ENCODE data around the gene GAREM1. TPM values are rescaled to one million over a fixed set of nuclear protein-coding genes. Genes with fewer than 3 reads are reported as not detected.
A peak's percentile ranks its signal among the peaks of the same experiment; 100 is the strongest.

GAREM1 gene
- total RNA-seq, 1 donor from 2014 or later = 9.0 TPM

- H3K36me3 ChIP-seq (ENCODE audit: insufficient read depth, low read length) = no peaks in the 10 kb centered on the region
- no peaks in the 10 kb centered on the region for H3K79me2 ChIP-seq (ENCODE audit: insufficient read depth, low read length)
- TF ChIP-seq CTCF (IDR thresholded peaks at IDR 0.05; ENCODE audit: insufficient read depth, low read depth, low read length) = no peak
- no peak for TF ChIP-seq EZH2 (IDR thresholded peaks at IDR 0.05; ENCODE audit: insufficient read depth, low read length)
- H3K9me3 Mint-ChIP-seq (ENCODE audit: unreplicated experiment) = no peaks in the 10 kb centered on the region
- no peak overlapping the region for H3K9ac ChIP-seq (ENCODE audit: low read length)
- H3K4me3 ChIP-seq (ENCODE audit: insufficient read depth, low read depth, low read length) = no peak overlapping the region
- H3K9me3 ChIP-seq (ENCODE audit: insufficient read depth, low read depth, low read length) = no peaks in the 10 kb centered on the region
- H2AFZ ChIP-seq (ENCODE audit: low read depth, low read length) = no peak overlapping the region
- peaks cover 15% of the 10 kb centered on the region for H3K4me1 Mint-ChIP-seq (ENCODE audit: low read depth, unreplicated experiment)
- no peak overlapping the region for H3K27ac Mint-ChIP-seq (ENCODE audit: unreplicated experiment)
- H3K27me3 Mint-ChIP-seq (ENCODE audit: low read depth, unreplicated experiment) = no peaks in the 10 kb centered on the region
- no peak for DNase-seq (ENCODE audit: low read depth)
- H3K27me3 ChIP-seq (ENCODE audit: insufficient read depth, low read length) = no peaks in the 10 kb centered on the region
- peaks cover 3% of the 10 kb centered on the region for H3K4me1 ChIP-seq (ENCODE audit: insufficient read depth, low read length)
- no peak overlapping the region for H3K4me2 ChIP-seq (ENCODE audit: low read length)
- H3K36me3 Mint-ChIP-seq (ENCODE audit: low read depth, unreplicated experiment) = peaks cover 2% of the 10 kb centered on the region
- no peak overlapping the region for H3K27ac ChIP-seq (ENCODE audit: low read depth, low read length)
- no peak for FAIRE-seq
- no peaks in the 10 kb centered on the region for H4K20me1 ChIP-seq (ENCODE audit: insufficient read depth, low read length)
- H3K4me3 Mint-ChIP-seq (ENCODE audit: unreplicated experiment) = no peak overlapping the region
Observed at GRCh38 chr18:32339045-32339444, 131.6 kb downstream of the GAREM1 start.

DNA sequence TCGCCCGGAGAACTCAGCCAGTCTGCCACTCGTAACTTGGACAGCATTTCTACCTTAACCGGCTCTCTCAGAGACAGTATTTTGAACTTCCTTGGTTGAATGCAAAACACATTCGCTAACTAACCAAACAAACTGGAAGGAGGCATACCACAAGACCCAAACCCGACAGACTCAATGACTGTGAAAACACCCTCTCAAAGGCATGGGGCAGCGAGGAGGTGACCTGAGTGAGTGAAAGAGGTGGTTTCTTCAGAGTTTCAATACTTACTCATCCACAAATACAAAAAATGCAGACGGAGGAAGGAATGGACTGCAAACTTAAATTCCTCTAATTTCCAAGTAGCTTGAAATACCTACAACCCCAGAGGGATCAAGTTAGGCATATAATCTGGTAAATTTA is 132.9 kb downstream of the GAREM1 start:
- Histone ChIP-seq H4K20me1 (ENCODE audit: insufficient read depth, low read length) (no peaks in the 10 kb centered on the region), H3K79me2 (ENCODE audit: insufficient read depth, low read length) (no peaks in the 10 kb centered on the region), H3K36me3 (ENCODE audit: insufficient read depth, low read length) (no peaks in the 10 kb centered on the region), H3K27me3 (ENCODE audit: insufficient read depth, low read length) (no peaks in the 10 kb centered on the region), H3K9me3 (ENCODE audit: insufficient read depth, low read depth, low read length) (no peaks in the 10 kb centered on the region), H3K4me3 (ENCODE audit: insufficient read depth, low read depth, low read length) (no peak overlapping the region), H3K4me1 (ENCODE audit: insufficient read depth, low read length) (peaks cover 3% of the 10 kb centered on the region), H3K9ac (ENCODE audit: low read length) (no peak overlapping the region), H3K27ac (ENCODE audit: low read depth, low read length) (no peak overlapping the region), H3K4me2 (ENCODE audit: low read length) (peak overlapping the region; percentile 40), H2AFZ (ENCODE audit: low read depth, low read length) (no peak overlapping the region)
- peak overlapping the region; percentile 70 for H3K4me3 Mint-ChIP-seq (ENCODE audit: unreplicated experiment)
- H3K27ac Mint-ChIP-seq (ENCODE audit: unreplicated experiment) = peak overlapping the region; percentile 16
- H3K4me1 Mint-ChIP-seq (ENCODE audit: low read depth, unreplicated experiment) = peaks cover 12% of the 10 kb centered on the region
- no peaks in the 10 kb centered on the region for H3K27me3 Mint-ChIP-seq (ENCODE audit: low read depth, unreplicated experiment)
- FAIRE-seq = peak; percentile 20
- peak; percentile 49 for DNase-seq (ENCODE audit: low read depth)
- no peaks in the 10 kb centered on the region for H3K36me3 Mint-ChIP-seq (ENCODE audit: low read depth, unreplicated experiment)
- TF ChIP-seq EZH2 (IDR thresholded peaks at IDR 0.05; ENCODE audit: insufficient read depth, low read length) = no peak
- H3K9me3 Mint-ChIP-seq (ENCODE audit: unreplicated experiment) = no peaks in the 10 kb centered on the region

- H3K9ac ChIP-seq (ENCODE audit: low read length) = no peak overlapping the region
Observed at GRCh38 chr18:32337347-32337746, 133.3 kb downstream of the GAREM1 start.

More at GRCh38 chr18:32337347-32337746, 133.3 kb downstream of the GAREM1 start:
- Histone ChIP-seq H3K36me3 (ENCODE audit: insufficient read depth, low read length) (no peaks in the 10 kb centered on the region), H3K4me3 (ENCODE audit: insufficient read depth, low read depth, low read length) (no peak overlapping the region), H3K4me1 (ENCODE audit: insufficient read depth, low read length) (peaks cover 3% of the 10 kb centered on the region), H4K20me1 (ENCODE audit: insufficient read depth, low read length) (no peaks in the 10 kb centered on the region), H3K27me3 (ENCODE audit: insufficient read depth, low read length) (no peaks in the 10 kb centered on the region), H2AFZ (ENCODE audit: low read depth, low read length) (no peak overlapping the region), H3K9me3 (ENCODE audit: insufficient read depth, low read depth, low read length) (no peaks in the 10 kb centered on the region), H3K79me2 (ENCODE audit: insufficient read depth, low read length) (no peaks in the 10 kb centered on the region), H3K4me2 (ENCODE audit: low read length) (peak overlapping the region; percentile 40), H3K27ac (ENCODE audit: low read depth, low read length) (no peak overlapping the region)
- Mint-ChIP-seq H3K27me3 (ENCODE audit: low read depth, unreplicated experiment) (no peaks in the 10 kb centered on the region), H3K4me3 (ENCODE audit: unreplicated experiment) (peak overlapping the region; percentile 70), H3K4me1 (ENCODE audit: low read depth, unreplicated experiment) (peaks cover 12% of the 10 kb centered on the region), H3K27ac (ENCODE audit: unreplicated experiment) (no peak overlapping the region), H3K36me3 (ENCODE audit: low read depth, unreplicated experiment) (no peaks in the 10 kb centered on the region), H3K9me3 (ENCODE audit: unreplicated experiment) (no peaks in the 10 kb centered on the region)
- no peak for FAIRE-seq
- TF ChIP-seq EZH2 (IDR thresholded peaks at IDR 0.05; ENCODE audit: insufficient read depth, low read length) (no peak), CTCF (IDR thresholded peaks at IDR 0.05; ENCODE audit: insufficient read depth, low read depth, low read length) (no peak)
- no peak for DNase-seq (ENCODE audit: low read depth)

Data from astrocyte (in vitro differentiated cells and primary cell).